Hepatic stellate cell (primary cell): ENCODE measurements around the gene CCDC187.

Experiments used
- DNase-seq: peaks from one replicate; pipeline ENCODE4 v3.0.0; 2011; ENCODE audit warnings: low spot score

Gene CCDC187

GRCh38 chr9:136311051-136312008, 7.4 kb upstream of the CCDC187 start:
- DNase-seq, result no peak

GRCh38 chr9:136310273-136311030, 6.6 kb upstream of the CCDC187 start:
- no peak for DNase-seq

- DNase-seq, result no peak
Measured at GRCh38 chr9:136309806-136310220, 5.9 kb upstream of the CCDC187 start.

GRCh38 chr9:136309101-136309801, 5.4 kb upstream of the CCDC187 start:
- no peak for DNase-seq

- no peak for DNase-seq
Measured at GRCh38 chr9:136308702-136309053, 4.8 kb upstream of the CCDC187 start.

GRCh38 chr9:136308006-136308701, 4.3 kb upstream of the CCDC187 start:
- no peak for DNase-seq

GRCh38 chr9:136307215-136307750, 3.4 kb upstream of the CCDC187 start:
- DNase-seq, result no peak

GRCh38 chr9:136306211-136307208, 2.6 kb upstream of the CCDC187 start:
- DNase-seq, result no peak

- no peak for DNase-seq
Measured at GRCh38 chr9:136305804-136306203, 1.9 kb upstream of the CCDC187 start.

GRCh38 chr9:136304981-136305380, 1.1 kb upstream of the CCDC187 start:
- DNase-seq, result no peak

GRCh38 chr9:136304456-136304855, 562 bp upstream of the CCDC187 start:
- DNase-seq, result no peak

- no peak for DNase-seq
Measured at GRCh38 chr9:136303066-136303824, 649 bp downstream of the CCDC187 start.

- DNase-seq, result no peak
Measured at GRCh38 chr9:136302527-136302926, 1.4 kb downstream of the CCDC187 start.

GRCh38 chr9:136300866-136301265, 3.0 kb downstream of the CCDC187 start:
- DNase-seq, result no peak

- no peak for DNase-seq
Measured at GRCh38 chr9:136300016-136300545, 3.8 kb downstream of the CCDC187 start.

- DNase-seq, result no peak
Measured at GRCh38 chr9:136299541-136299940, 4.4 kb downstream of the CCDC187 start.

- no peak for DNase-seq
Measured at GRCh38 chr9:136299116-136299515, 4.8 kb downstream of the CCDC187 start.

- DNase-seq, result no peak
Measured at GRCh38 chr9:136297766-136298735, 5.8 kb downstream of the CCDC187 start.
